ENCODE data around the gene PDIA5.

- TF ChIP-seq CTCF (conservative IDR thresholded peaks at IDR 0.05; ENCODE audit: low read depth, low read length): no peak
- no peak for TF ChIP-seq POLR2A (IDR thresholded peaks at IDR 0.05; ENCODE audit: low read depth, low read length)
Measured at GRCh38 chr3:123034120-123034519, 32.7 kb upstream of the PDIA5 start.
